Measurements from ENCODE around the gene MT1B.

MT1B gene

DNA sequence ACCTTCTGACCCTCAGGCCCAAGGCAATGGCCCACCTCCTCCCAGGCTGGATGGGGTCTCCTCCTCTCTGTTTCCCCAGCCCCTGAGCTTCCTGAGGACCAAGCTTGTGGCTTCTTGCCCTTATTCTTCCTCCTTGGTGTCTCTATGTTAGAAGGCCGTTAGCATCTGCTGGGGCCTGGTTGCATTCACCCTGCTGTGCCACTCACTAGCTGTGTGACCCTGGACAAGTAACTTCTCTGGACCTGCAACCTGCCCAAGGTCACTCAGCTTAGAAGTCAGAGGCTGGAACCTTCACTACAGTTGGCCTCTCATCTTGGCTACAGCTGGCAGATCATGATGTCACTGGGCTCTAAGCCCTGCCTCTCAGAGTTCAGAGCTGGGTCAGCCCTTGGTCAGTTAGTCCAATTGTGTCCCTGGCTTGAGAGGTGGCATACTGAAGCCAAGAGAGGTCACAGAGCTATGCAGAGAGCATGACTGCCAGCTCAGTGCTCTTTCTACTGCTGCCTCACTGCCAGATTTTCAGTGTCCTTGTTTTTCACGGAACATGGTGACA is 40.3 kb upstream of the MT1B start:
- Histone ChIP-seq H3K4me3 (ENCODE audit: severe bottlenecking) (no peak overlapping the region), H3K9me3 (ENCODE audit: severe bottlenecking) (no peaks in the 10 kb centered on the region), H3K27me3 (ENCODE audit: insufficient read depth, poor library complexity, severe bottlenecking) (no peaks in the 10 kb centered on the region), H3K27ac (ENCODE audit: poor library complexity, severe bottlenecking) (peak overlapping the region; percentile 100), H3K4me1 (ENCODE audit: insufficient read depth, poor library complexity, severe bottlenecking) (peaks cover 69% of the 10 kb centered on the region), H3K36me3 (ENCODE audit: low read depth) (peaks cover 17% of the 10 kb centered on the region)
- TF ChIP-seq, protein P1, sequence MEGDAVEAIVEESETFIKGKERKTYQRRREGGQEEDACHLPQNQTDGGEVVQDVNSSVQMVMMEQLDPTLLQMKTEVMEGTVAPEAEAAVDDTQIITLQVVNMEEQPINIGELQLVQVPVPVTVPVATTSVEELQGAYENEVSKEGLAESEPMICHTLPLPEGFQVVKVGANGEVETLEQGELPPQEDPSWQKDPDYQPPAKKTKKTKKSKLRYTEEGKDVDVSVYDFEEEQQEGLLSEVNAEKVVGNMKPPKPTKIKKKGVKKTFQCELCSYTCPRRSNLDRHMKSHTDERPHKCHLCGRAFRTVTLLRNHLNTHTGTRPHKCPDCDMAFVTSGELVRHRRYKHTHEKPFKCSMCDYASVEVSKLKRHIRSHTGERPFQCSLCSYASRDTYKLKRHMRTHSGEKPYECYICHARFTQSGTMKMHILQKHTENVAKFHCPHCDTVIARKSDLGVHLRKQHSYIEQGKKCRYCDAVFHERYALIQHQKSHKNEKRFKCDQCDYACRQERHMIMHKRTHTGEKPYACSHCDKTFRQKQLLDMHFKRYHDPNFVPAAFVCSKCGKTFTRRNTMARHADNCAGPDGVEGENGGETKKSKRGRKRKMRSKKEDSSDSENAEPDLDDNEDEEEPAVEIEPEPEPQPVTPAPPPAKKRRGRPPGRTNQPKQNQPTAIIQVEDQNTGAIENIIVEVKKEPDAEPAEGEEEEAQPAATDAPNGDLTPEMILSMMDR (IDR thresholded peaks at IDR 0.05; ENCODE audit: poor library complexity, severe bottlenecking) = no peak
- peak; percentile 25 for DNase-seq (ENCODE audit: low spot score)
- ATAC-seq (ENCODE audit: low read depth) = no peak

DNA sequence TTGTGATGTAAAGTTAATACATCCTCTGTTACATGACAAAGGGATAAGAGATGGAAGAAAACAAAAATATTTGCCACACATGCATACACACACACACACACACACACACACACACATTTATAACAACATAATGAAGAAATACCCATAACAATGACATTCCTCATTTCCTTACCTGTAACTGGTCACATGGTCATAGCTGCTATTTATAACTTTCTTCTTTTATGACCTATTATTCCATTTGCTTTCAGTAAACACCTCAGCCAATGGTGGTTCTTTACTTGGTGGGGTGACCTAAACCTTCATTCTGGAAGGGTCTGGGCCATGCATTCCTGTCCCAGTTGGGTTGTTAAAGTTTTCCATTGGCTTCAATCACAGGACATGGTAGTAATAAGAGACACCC is 38.0 kb upstream of the MT1B start:
- Histone ChIP-seq H3K27me3 (ENCODE audit: insufficient read depth, poor library complexity, severe bottlenecking) (no peaks in the 10 kb centered on the region), H3K36me3 (ENCODE audit: low read depth) (peaks cover 14% of the 10 kb centered on the region), H3K27ac (ENCODE audit: poor library complexity, severe bottlenecking) (peak overlapping the region; percentile 100), H3K4me1 (ENCODE audit: insufficient read depth, poor library complexity, severe bottlenecking) (peaks cover 55% of the 10 kb centered on the region), H3K9me3 (ENCODE audit: severe bottlenecking) (no peaks in the 10 kb centered on the region), H3K4me3 (ENCODE audit: severe bottlenecking) (no peak overlapping the region)
- TF ChIP-seq, protein P1 (IDR thresholded peaks at IDR 0.05; ENCODE audit: poor library complexity, severe bottlenecking) = no peak
- ATAC-seq (ENCODE audit: low read depth) = no peak
- DNase-seq (ENCODE audit: low spot score) = no peak

DNA sequence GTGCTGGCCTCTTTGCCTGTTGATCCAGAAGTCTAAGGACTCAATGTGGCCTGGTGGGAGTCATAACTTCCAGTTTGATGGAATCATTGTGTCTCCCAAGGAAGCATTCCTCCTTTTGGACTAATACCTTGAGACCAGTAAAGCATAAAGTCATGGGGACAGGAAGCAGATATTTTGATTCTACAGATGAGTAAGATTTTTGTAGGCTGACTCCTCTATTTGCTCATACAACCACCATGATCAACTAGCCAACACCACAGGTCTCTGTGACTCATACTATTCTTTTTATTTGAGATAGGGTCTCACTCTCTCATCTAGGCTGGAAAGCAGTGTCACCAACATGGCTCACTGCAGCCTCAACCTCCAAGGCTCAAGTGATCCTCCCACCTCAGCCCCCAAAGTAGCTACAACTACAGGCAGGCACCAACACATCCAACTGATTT is 37.1 kb upstream of the MT1B start:
- H3K27ac ChIP-seq (ENCODE audit: poor library complexity, severe bottlenecking) = peak overlapping the region; percentile 100
- no peak overlapping the region for H3K4me3 ChIP-seq (ENCODE audit: severe bottlenecking)
- H3K27me3 ChIP-seq (ENCODE audit: insufficient read depth, poor library complexity, severe bottlenecking) = no peaks in the 10 kb centered on the region
- H3K36me3 ChIP-seq (ENCODE audit: low read depth) = peaks cover 5% of the 10 kb centered on the region
- TF ChIP-seq, protein P1 (IDR thresholded peaks at IDR 0.05; ENCODE audit: poor library complexity, severe bottlenecking) = no peak
- DNase-seq (ENCODE audit: low spot score) = no peak
- H3K9me3 ChIP-seq (ENCODE audit: severe bottlenecking) = no peaks in the 10 kb centered on the region
- peaks cover 55% of the 10 kb centered on the region for H3K4me1 ChIP-seq (ENCODE audit: insufficient read depth, poor library complexity, severe bottlenecking)
- peak; percentile 49 for ATAC-seq (ENCODE audit: low read depth)

DNA sequence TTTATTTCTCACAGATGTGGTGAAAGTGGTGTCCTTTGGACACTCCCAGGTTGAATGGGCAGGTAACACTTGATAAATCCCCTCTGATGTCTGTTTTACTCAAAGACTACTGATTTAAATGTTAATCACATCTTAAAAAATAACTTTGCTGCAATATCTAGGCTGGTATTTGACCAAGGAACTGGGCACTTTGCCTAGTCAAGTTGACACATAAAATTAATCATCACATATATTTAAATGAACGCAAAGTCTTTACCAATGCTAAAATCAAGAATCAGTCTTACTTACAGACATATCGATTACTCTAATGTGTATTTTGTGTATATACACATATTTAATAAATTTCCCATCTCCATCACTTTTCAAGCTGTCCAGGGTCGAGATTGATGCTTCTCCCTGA is 36.3 kb upstream of the MT1B start:
- peaks cover 50% of the 10 kb centered on the region for H3K4me1 ChIP-seq (ENCODE audit: insufficient read depth, poor library complexity, severe bottlenecking)
- no peaks in the 10 kb centered on the region for H3K36me3 ChIP-seq (ENCODE audit: low read depth)
- peak; percentile 11; the same call in 1 of the 3 replicates for ATAC-seq (ENCODE audit: low read depth)
- no peak overlapping the region for H3K4me3 ChIP-seq (ENCODE audit: severe bottlenecking)
- TF ChIP-seq, protein P1 (IDR thresholded peaks at IDR 0.05; ENCODE audit: poor library complexity, severe bottlenecking) = no peak
- peak overlapping the region; percentile 100 for H3K27ac ChIP-seq (ENCODE audit: poor library complexity, severe bottlenecking)
- H3K9me3 ChIP-seq (ENCODE audit: severe bottlenecking) = no peaks in the 10 kb centered on the region
- no peaks in the 10 kb centered on the region for H3K27me3 ChIP-seq (ENCODE audit: insufficient read depth, poor library complexity, severe bottlenecking)
- DNase-seq (ENCODE audit: low spot score) = no peak

DNA sequence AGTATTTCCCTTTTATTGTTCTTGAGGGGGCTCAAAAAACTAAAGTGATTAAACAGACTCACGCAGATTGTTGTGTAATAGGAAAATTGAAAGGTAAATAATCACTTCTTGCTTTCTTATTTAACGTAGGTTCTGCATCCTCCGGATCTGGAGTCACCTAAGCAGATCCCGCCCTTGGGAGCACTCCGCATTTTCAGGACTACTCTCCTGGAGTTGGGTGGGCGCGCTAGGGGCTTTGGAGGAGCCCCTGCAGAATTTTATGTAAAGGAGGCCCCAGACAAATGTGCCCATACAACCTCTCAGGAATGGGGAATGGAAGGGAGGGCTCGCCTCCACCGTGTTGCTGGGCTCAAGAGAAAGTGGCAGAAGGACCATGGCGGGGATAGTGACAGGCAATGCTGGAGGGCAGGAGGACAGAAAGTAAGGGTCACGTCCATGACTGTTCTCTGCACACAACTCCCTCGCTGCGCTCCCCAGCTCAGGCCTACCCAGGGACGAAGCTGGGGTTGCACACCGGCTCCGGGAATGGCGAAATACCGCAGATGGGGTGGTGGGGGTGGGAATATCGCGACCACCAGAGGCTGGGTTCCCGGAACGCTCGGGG is 35.0 kb upstream of the MT1B start:
- TF ChIP-seq, protein P1 (IDR thresholded peaks at IDR 0.05; ENCODE audit: poor library complexity, severe bottlenecking) = no peak
- DNase-seq (ENCODE audit: low spot score) (no peak), ATAC-seq (ENCODE audit: low read depth) (no peak)
- Histone ChIP-seq H3K4me1 (ENCODE audit: insufficient read depth, poor library complexity, severe bottlenecking) (peaks cover 37% of the 10 kb centered on the region), H3K9me3 (ENCODE audit: severe bottlenecking) (no peaks in the 10 kb centered on the region), H3K4me3 (ENCODE audit: severe bottlenecking) (no peak overlapping the region), H3K36me3 (ENCODE audit: low read depth) (no peaks in the 10 kb centered on the region), H3K27ac (ENCODE audit: poor library complexity, severe bottlenecking) (no peak overlapping the region), H3K27me3 (ENCODE audit: insufficient read depth, poor library complexity, severe bottlenecking) (no peaks in the 10 kb centered on the region)
